ENCODE data around the gene RPAP3.

The RPAP3 gene

GRCh38 chr12:47709237-47709636, 3.4 kb upstream of the RPAP3 start:
- TF ChIP-seq CTCF (IDR thresholded peaks at IDR 0.05; ENCODE audit: insufficient read depth, low read length, poor library complexity, severe bottlenecking) (no peak), EZH2phosphoT487 (conservative IDR thresholded peaks at IDR 0.05; ENCODE audit: low read length) (no peak)
- no peak overlapping the region for H3K9ac ChIP-seq (ENCODE audit: low read length)
- H3K27ac ChIP-seq (ENCODE audit: low read depth, low read length): 0 out of 2 replicates have a peak overlapping the region, but pooled peaks have one; percentile 17
- H3K9me2 ChIP-seq (replicated peaks; ENCODE audit: insufficient read depth, low read length): no peaks in the 10 kb centered on the region
- peak overlapping the region; percentile 25 for H3K4me2 ChIP-seq (ENCODE audit: low read depth, low read length, poor library complexity, severe bottlenecking)
- no peak overlapping the region for H2AFZ ChIP-seq (ENCODE audit: low read depth, low read length, severe bottlenecking)
- peaks cover 12% of the 10 kb centered on the region; the same call in 1 of the 2 replicates for H3F3A ChIP-seq (ENCODE audit: insufficient read depth)
- H3K36me3 ChIP-seq (ENCODE audit: low read length): no peaks in the 10 kb centered on the region
- H3K27me3 ChIP-seq (ENCODE audit: low read length): no peaks in the 10 kb centered on the region
- peaks cover 16% of the 10 kb centered on the region for H3K79me2 ChIP-seq (ENCODE audit: insufficient read depth, low read length)
- no peaks in the 10 kb centered on the region for H3K9me3 ChIP-seq (ENCODE audit: insufficient read depth, low read length)
- no peaks in the 10 kb centered on the region for H4K20me1 ChIP-seq (ENCODE audit: low read depth, low read length)
- no peak overlapping the region for H3K4me3 ChIP-seq (ENCODE audit: insufficient read depth, low read length, poor library complexity, severe bottlenecking)

DNA sequence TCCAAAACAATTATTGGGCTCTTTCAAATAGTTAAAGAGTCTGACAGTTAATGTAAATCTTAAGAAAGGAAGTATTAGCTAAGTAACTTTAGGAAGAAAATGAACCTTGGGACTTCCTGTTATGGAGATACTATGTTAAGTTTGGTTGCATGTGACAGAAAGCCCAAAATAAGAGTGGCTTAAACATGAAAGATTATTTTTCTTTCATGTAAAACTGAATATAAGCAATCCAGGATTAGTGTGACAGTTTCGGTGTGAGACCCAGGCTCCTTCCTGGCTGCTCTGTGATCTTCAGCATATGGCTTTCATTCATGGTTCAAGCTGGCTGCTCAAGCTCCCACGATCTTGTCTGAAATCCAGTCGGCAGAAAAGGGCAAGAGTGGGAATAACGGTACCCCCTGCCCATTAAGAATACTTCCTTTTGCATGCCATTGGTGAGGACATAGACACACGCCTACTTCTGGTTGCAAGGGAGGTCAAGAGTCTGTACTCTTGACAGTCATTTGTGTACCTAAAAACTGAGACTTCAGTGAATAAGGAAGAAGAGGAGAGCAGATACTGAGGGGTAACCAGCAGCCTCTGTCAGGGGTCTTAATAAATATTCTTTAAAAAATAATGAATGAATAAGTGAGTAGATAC, 2.2 kb upstream of the RPAP3 start:
- Histone ChIP-seq H3K27me3 (ENCODE audit: low read length) (no peaks in the 10 kb centered on the region), H3K4me3 (ENCODE audit: insufficient read depth, low read length, poor library complexity, severe bottlenecking) (no peak overlapping the region), H3K9me3 (ENCODE audit: insufficient read depth, low read length) (no peaks in the 10 kb centered on the region), H3K4me2 (ENCODE audit: low read depth, low read length, poor library complexity, severe bottlenecking) (peak overlapping the region; percentile 98), H3F3A (ENCODE audit: insufficient read depth) (peaks cover 12% of the 10 kb centered on the region; the same call in 1 of the 2 replicates), H4K20me1 (ENCODE audit: low read depth, low read length) (no peaks in the 10 kb centered on the region), H3K9me2 (replicated peaks; ENCODE audit: insufficient read depth, low read length) (no peaks in the 10 kb centered on the region), H3K36me3 (ENCODE audit: low read length) (no peaks in the 10 kb centered on the region), H3K79me2 (ENCODE audit: insufficient read depth, low read length) (peaks cover 28% of the 10 kb centered on the region), H3K27ac (ENCODE audit: low read depth, low read length) (no peak overlapping the region), H2AFZ (ENCODE audit: low read depth, low read length, severe bottlenecking) (no peak overlapping the region), H3K9ac (ENCODE audit: low read length) (no peak overlapping the region)
- TF ChIP-seq EZH2phosphoT487 (conservative IDR thresholded peaks at IDR 0.05; ENCODE audit: low read length) (no peak), CTCF (IDR thresholded peaks at IDR 0.05; ENCODE audit: insufficient read depth, low read length, poor library complexity, severe bottlenecking) (no peak)

DNA sequence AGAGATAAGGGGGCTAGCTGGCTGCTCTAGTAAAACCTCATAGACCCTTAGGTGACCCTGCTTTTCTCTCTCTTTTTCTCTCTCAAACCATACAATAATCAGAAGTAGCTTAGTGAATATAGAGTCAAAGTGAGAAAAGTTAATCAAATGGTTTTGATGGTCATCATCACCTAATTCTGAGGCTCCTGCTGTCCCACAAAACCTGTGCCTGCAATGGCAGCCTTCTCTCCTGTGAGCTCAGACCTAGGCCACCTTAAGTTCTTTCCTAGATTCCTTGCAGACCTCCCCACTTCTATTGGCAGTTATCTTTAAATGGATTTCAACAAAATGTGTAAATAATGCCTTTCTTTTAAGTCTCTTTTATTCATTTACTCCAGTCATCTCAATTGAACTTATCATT, 1.5 kb upstream of the RPAP3 start:
- peak overlapping the region; percentile 98 for H3K4me2 ChIP-seq (ENCODE audit: low read depth, low read length, poor library complexity, severe bottlenecking)
- no peaks in the 10 kb centered on the region; the same call in 1 of the 2 replicates for H3K36me3 ChIP-seq (ENCODE audit: low read length)
- no peaks in the 10 kb centered on the region for H4K20me1 ChIP-seq (ENCODE audit: low read depth, low read length)
- H3F3A ChIP-seq (ENCODE audit: insufficient read depth): peaks cover 12% of the 10 kb centered on the region
- H3K79me2 ChIP-seq (ENCODE audit: insufficient read depth, low read length): peaks cover 35% of the 10 kb centered on the region
- no peak for TF ChIP-seq EZH2phosphoT487 (conservative IDR thresholded peaks at IDR 0.05; ENCODE audit: low read length)
- no peak for TF ChIP-seq CTCF (IDR thresholded peaks at IDR 0.05; ENCODE audit: insufficient read depth, low read length, poor library complexity, severe bottlenecking)
- H3K9me3 ChIP-seq (ENCODE audit: insufficient read depth, low read length): no peaks in the 10 kb centered on the region
- no peak overlapping the region for H3K9ac ChIP-seq (ENCODE audit: low read length)
- H3K9me2 ChIP-seq (replicated peaks; ENCODE audit: insufficient read depth, low read length): no peaks in the 10 kb centered on the region
- H3K27ac ChIP-seq (ENCODE audit: low read depth, low read length): no peak overlapping the region
- H3K27me3 ChIP-seq (ENCODE audit: low read length): no peaks in the 10 kb centered on the region
- no peak overlapping the region for H2AFZ ChIP-seq (ENCODE audit: low read depth, low read length, severe bottlenecking)
- no peak overlapping the region for H3K4me3 ChIP-seq (ENCODE audit: insufficient read depth, low read length, poor library complexity, severe bottlenecking)
